H1 (cell line): ENCODE measurements around the gene APOOL. TPM values are rescaled to one million over a fixed set of nuclear protein-coding genes. Genes with fewer than 3 reads are reported as not detected.
A peak's percentile ranks its signal among the peaks of the same experiment; 100 is the strongest.

Experiments
- CTCF ChIA-PET: fragments of 300-600 bp; sonication (Branson Sonifier 250); formaldehyde crosslinking; loops from one replicate; lab custom pipeline; 2021; ENCODE audit not compliant: partially characterized antibody; lab: Charles Lee
- POLR2A ChIA-PET: fragments of 300-600 bp; sonication (Branson Sonifier 250); formaldehyde crosslinking; loops from one replicate; lab custom pipeline; 2021; ENCODE audit warnings: inconsistent platforms; ENCODE audit not compliant: partially characterized antibody; lab: Charles Lee
- DNase-seq, 2 experiments: peaks; one replicate each; pipeline versions ENCODE4 v3.0.0 to v3.0.0-alpha.2; 2010 to 2022; ENCODE audit warnings: low spot score in 2 of 2, low read depth in 1 of 2, mixed read lengths in 1 of 2
- FAIRE-seq: peaks from 2 replicates; lab custom pipeline; 2011; peaks lifted over from hg19 to GRCh38; lab: Jason Lieb, UNC
- H2AFZ ChIP-seq: 2 replicates; pipeline ENCODE4 v1.8.1; 2012; ENCODE audit warnings: low read length, inconsistent platforms
- H2AK5ac ChIP-seq: 2 replicates; pipeline ENCODE4 v1.6.1; 2013; ENCODE audit warnings: low read depth, low read length
- H2BK120ac ChIP-seq: replicated peaks from 2 replicates; pipeline ENCODE3; 2013; ENCODE audit warnings: low read depth, low read length, inconsistent platforms
- H2BK12ac ChIP-seq: 2 replicates; pipeline ENCODE4 v1.6.1; 2013; ENCODE audit warnings: low read depth, low read length
- H2BK15ac ChIP-seq: 2 replicates; pipeline ENCODE4 v1.6.1; 2013; ENCODE audit warnings: low read length
- H2BK20ac ChIP-seq: 2 replicates; pipeline ENCODE4 v1.6.1; 2013; ENCODE audit warnings: low read length
- H2BK5ac ChIP-seq: 2 replicates; pipeline ENCODE4 v1.6.1; 2013; ENCODE audit warnings: low read depth, low read length
- H3K14ac ChIP-seq: 2 replicates; pipeline ENCODE4 v1.6.1; 2013; ENCODE audit warnings: inconsistent platforms; ENCODE audit not compliant: insufficient read length
- H3K18ac ChIP-seq: 2 replicates; pipeline ENCODE4 v1.6.1; 2013; ENCODE audit warnings: low read length; ENCODE audit errors: extremely low read depth
- H3K23ac ChIP-seq: 2 replicates; pipeline ENCODE4 v1.6.1; 2013; ENCODE audit warnings: inconsistent platforms; ENCODE audit not compliant: insufficient read length
- H3K23me2 ChIP-seq: 2 replicates; pipeline ENCODE4 v1.6.1; 2013; ENCODE audit warnings: low read depth, low read length
- H3K27ac ChIP-seq: 2 replicates; pipeline ENCODE4 v1.6.1; 2011; ENCODE audit warnings: low read depth, low read length, inconsistent platforms
- H3K27me3 ChIP-seq, 4 experiments: replicated peaks in 1 of 4; 1 replicate in 1 of 4; 2 replicates in 3 of 4; pipeline versions ENCODE4 v1.6.1 to v1.8.1; 2011 to 2013; ENCODE audit warnings: low read length in 3 of 4, mild to moderate bottlenecking in 3 of 4, inconsistent platforms in 2 of 4, mixed read lengths in 2 of 4, moderate library complexity in 1 of 4; ENCODE audit not compliant: control insufficient read depth in 3 of 4, insufficient read depth in 3 of 4; ENCODE audit errors: extremely low read depth in 1 of 4
- H3K36me3 ChIP-seq, 4 experiments: 2 replicates each; pipeline versions ENCODE4 v1.6.1 to v1.8.1; 2011 to 2013; ENCODE audit warnings: mild to moderate bottlenecking in 4 of 4, low read length in 3 of 4, moderate library complexity in 2 of 4, control low read depth in 1 of 4, inconsistent platforms in 1 of 4; ENCODE audit not compliant: insufficient read depth in 4 of 4, control insufficient read depth in 2 of 4
- H3K4ac ChIP-seq: replicated peaks from 2 replicates; pipeline ENCODE3; 2013; ENCODE audit warnings: low read length, low read depth, mixed read lengths, inconsistent platforms; ENCODE audit not compliant: insufficient read length
- H3K4me1 ChIP-seq, 4 experiments: replicated peaks in 1 of 4; 1 replicate in 1 of 4; 2 replicates in 3 of 4; pipeline versions ENCODE4 v1.6.1 to v1.8.1; 2011 to 2013; ENCODE audit warnings: low read length in 3 of 4, inconsistent platforms in 2 of 4, mixed read lengths in 1 of 4; ENCODE audit not compliant: insufficient read depth in 4 of 4, control insufficient read depth in 3 of 4
- H3K4me2 ChIP-seq, 2 experiments: 2 replicates each; pipeline versions ENCODE4 v1.6.1 to v1.8.1; 2011 to 2013; ENCODE audit warnings: low read depth in 2 of 2, low read length in 2 of 2, control low read depth in 1 of 2, inconsistent platforms in 1 of 2, mild to moderate bottlenecking in 1 of 2; ENCODE audit not compliant: insufficient read depth in 1 of 2
- H3K4me3 ChIP-seq, 4 experiments: fragments of 200-600, 300-600 bp in 1 of 4; sonication (generic), shearing (Covaris generic), sonication (Bioruptor Twin) in 1 of 4; 2 replicates each; pipeline versions ENCODE4 v1.5.1 to v1.8.1; 2011 to 2016; ENCODE audit warnings: low read length in 4 of 4, low read depth in 3 of 4, control low read depth in 2 of 4, inconsistent platforms in 2 of 4, mild to moderate bottlenecking in 2 of 4, mixed read lengths in 1 of 4, moderate library complexity in 1 of 4; ENCODE audit not compliant: insufficient read depth in 2 of 4; ENCODE audit errors: extremely low read depth in 1 of 4
- H3K56ac ChIP-seq: replicated peaks from 2 replicates; pipeline ENCODE3; 2013; ENCODE audit warnings: low read depth, mild to moderate bottlenecking, mixed read lengths, low read length, inconsistent platforms; ENCODE audit not compliant: insufficient read length
- H3K79me1 ChIP-seq: 2 replicates; pipeline ENCODE4 v1.6.1; 2013; ENCODE audit warnings: low read depth, low read length, control low read depth
- H3K79me2 ChIP-seq, 2 experiments: 2 replicates each; pipeline versions ENCODE4 v1.6.1 to v1.8.1; 2012 to 2013; ENCODE audit warnings: low read length in 2 of 2, mild to moderate bottlenecking in 2 of 2, inconsistent platforms in 1 of 2; ENCODE audit not compliant: insufficient read depth in 2 of 2, control insufficient read depth in 1 of 2
- H3K9ac ChIP-seq, 4 experiments: replicated peaks in 1 of 4; 1 replicate in 1 of 4; 2 replicates in 3 of 4; pipeline versions ENCODE4 v1.6.1 to v1.8.1; 2011 to 2013; ENCODE audit warnings: low read depth in 3 of 4, low read length in 3 of 4, control low read depth in 2 of 4, mild to moderate bottlenecking in 2 of 4, moderate library complexity in 2 of 4, inconsistent platforms in 1 of 4; ENCODE audit errors: extremely low read depth in 1 of 4
- H3K9me3 ChIP-seq, 2 experiments: 2 replicates each; pipeline versions ENCODE4 v1.6.1 to v1.8.1; 2012 to 2013; ENCODE audit warnings: mild to moderate bottlenecking in 2 of 2, moderate library complexity in 2 of 2, control low read depth in 1 of 2, inconsistent platforms in 1 of 2, low read depth in 1 of 2, low read length in 1 of 2, mixed read lengths in 1 of 2; ENCODE audit not compliant: insufficient read depth in 2 of 2
- H4K20me1 ChIP-seq, 2 experiments: replicated peaks in 1 of 2; 2 replicates each; pipeline versions ENCODE3 to v1.8.1; 2011 to 2013; ENCODE audit warnings: inconsistent platforms in 2 of 2, low read length in 2 of 2, mild to moderate bottlenecking in 1 of 2; ENCODE audit not compliant: insufficient read depth in 2 of 2, control insufficient read depth in 1 of 2
- H4K5ac ChIP-seq: 2 replicates; pipeline ENCODE4 v1.6.1; 2013; ENCODE audit warnings: low read length, low read depth, mixed read lengths, inconsistent platforms; ENCODE audit not compliant: insufficient read length
- H4K8ac ChIP-seq: 2 replicates; pipeline ENCODE4 v1.8.0; 2013; ENCODE audit warnings: mild to moderate bottlenecking, moderate library complexity, low read length, inconsistent platforms; ENCODE audit not compliant: insufficient read depth; ENCODE audit errors: extremely low read depth
- H4K91ac ChIP-seq: replicated peaks from 2 replicates; pipeline ENCODE3; 2013; ENCODE audit warnings: low read length, mixed read lengths, inconsistent platforms; ENCODE audit not compliant: insufficient read length
- ASH2L ChIP-seq: fragments of 200-600, 300-600 bp; sonication (generic); IDR thresholded peaks from one replicate; pipeline ENCODE4 v1.7.1; 2017; ENCODE audit warnings: low read length
- BACH1 ChIP-seq: IDR thresholded peaks from 2 replicates; pipeline ENCODE4 v1.6.1; 2012; ENCODE audit warnings: low read length, improper control_type of control experiment
- EZH2 ChIP-seq: fragments of 200-600 bp; sonication (generic); IDR thresholded peaks from 2 replicates; pipeline ENCODE4 v1.7.1; 2012; ENCODE audit warnings: low read depth, mild to moderate bottlenecking, moderate library complexity, low read length, inconsistent platforms; ENCODE audit not compliant: severe bottlenecking
- FOSL1 ChIP-seq: IDR thresholded peaks from 2 replicates; pipeline ENCODE4 v1.6.1; 2011; ENCODE audit warnings: mild to moderate bottlenecking, low read depth, low read length, moderate library complexity; ENCODE audit not compliant: insufficient read depth
- KDM5A ChIP-seq: fragments of 200-600 bp; IDR thresholded peaks from 2 replicates; pipeline ENCODE4 v1.7.1; 2012; ENCODE audit warnings: mild to moderate bottlenecking, low read length, inconsistent platforms, mixed read lengths
- POLR2A ChIP-seq, 2 experiments: IDR thresholded peaks; 1 replicate in 1 of 2; 2 replicates in 1 of 2; pipeline ENCODE4 v1.6.1; 2011; ENCODE audit warnings: low read depth in 2 of 2, low read length in 2 of 2, mild to moderate bottlenecking in 2 of 2; ENCODE audit errors: control extremely low read depth in 1 of 2
- SIN3A ChIP-seq, 2 experiments: IDR thresholded peaks in 1 of 2; conservative IDR thresholded peaks in 1 of 2; 2 replicates each; pipeline ENCODE4 v1.6.1; 2011 to 2012; ENCODE audit warnings: low read length in 2 of 2, improper control_type of control experiment in 1 of 2, low read depth in 1 of 2, mild to moderate bottlenecking in 1 of 2
- TAF1 ChIP-seq: IDR thresholded peaks from 2 replicates; pipeline ENCODE4 v1.6.1; 2011; ENCODE audit warnings: mild to moderate bottlenecking, low read depth, low read length
- TBP ChIP-seq: IDR thresholded peaks from 2 replicates; pipeline ENCODE4 v1.6.1; 2011; ENCODE audit warnings: low read depth, low read length, improper control_type of control experiment
- YY1 ChIP-seq: IDR thresholded peaks from 2 replicates; pipeline ENCODE4 v1.6.1; 2011; ENCODE audit warnings: low read depth, mild to moderate bottlenecking, low read length
- WGBS, 2 experiments: shearing (Covaris generic) in 1 of 2; methylation state at CpG; one replicate each; pipeline versions ENCODE4 v1.1.6 to v1.1.7; 2013 to 2015; ENCODE audit warnings: low lambda C conversion rate in 2 of 2, mixed read lengths in 2 of 2, inconsistent platforms in 1 of 2, low coverage in 1 of 2, missing lambda C conversion rate in 1 of 2; ENCODE audit not compliant: insufficient replicate concordance in 2 of 2, insufficient coverage in 1 of 2, insufficient read length in 1 of 2; ENCODE audit errors: extremely low coverage in 1 of 2, missing lambda C conversion rate in 1 of 2; 5-methylcytosine and 5-hydroxymethylcytosine counted together
- long read RNA-seq, 2 experiments: library from RNA in 1 of 2; library from capped mRNA in 1 of 2; stranded (forward); transcript quantifications; one replicate each; pipeline ENCODE4 v2.0.0, GENCODE V29; 2021; ENCODE audit warnings: inconsistent platforms in 1 of 2
- polyA minus RNA-seq, 3 experiments: library from RNA; depleted of rRNA, polyadenylated mRNA; stranded (reverse); fragments of >200 nt; gene quantifications; 1 replicate in 2 of 3; 2 replicates in 1 of 3; pipeline ENCODE4 v1.2.3, GENCODE V29; 2011
- polyA plus RNA-seq, 7 experiments: library from polyadenylated mRNA; depleted of rRNA in 3 of 7; stranded (reverse) in 5 of 7; unstranded in 2 of 7; fragments of >200 nt in 5 of 7; fragments of 200-250 nt in 2 of 7; gene quantifications; 1 replicate in 5 of 7; 2 replicates in 1 of 7; 4 replicates in 1 of 7; pipeline versions ENCODE4 v1.2.1 to v1.2.3, GENCODE V29; 2011 to 2013; ENCODE audit warnings: missing spikeins in 2 of 7, mixed read lengths in 2 of 7
- total RNA-seq: library from RNA; stranded (reverse); fragmentation: NEBNext Ultra II Directional; extraction: Animal tissue kit (Norgen Biotek cat#: 25700); gene quantifications from 2 replicates; pipeline ENCODE4 v1.2.1, GENCODE V29; 2021
- TF ChIP-seq, protein P1 (sequence below): IDR thresholded peaks from 2 replicates; pipeline ENCODE4 v1.6.1; 2012; ENCODE audit warnings: inconsistent platforms

The APOOL gene
- total RNA-seq (8.1 and 8.3 TPM in 2 replicates), polyA plus RNA-seq (2011; rRNA removed) (1.9 and 2.4 TPM in 2 replicates), polyA minus RNA-seq (2011; rRNA and poly(A)+ RNA removed) (3.3 and 5.5 TPM in 2 replicates)
- 2.6 TPM for polyA plus RNA-seq (2011; cell fraction: cytosol; rRNA removed)
- 1.9 TPM for polyA plus RNA-seq (2011; cell fraction: nucleus; rRNA removed)
- polyA plus RNA-seq (2012, experiment 1 of 2) = 2.6 to 5.5 TPM (median 3.8 TPM) in 4 replicates
- 0.59 TPM for polyA plus RNA-seq (2012, experiment 2 of 2)
- 4.7 TPM for polyA plus RNA-seq (2013, experiment 1 of 2)
- polyA plus RNA-seq (2013, experiment 2 of 2) = 4.1 TPM
- 2.7 TPM for polyA minus RNA-seq (2011; cell fraction: cytosol; rRNA and poly(A)+ RNA removed)
- 5.0 TPM for polyA minus RNA-seq (2011; cell fraction: nucleus; rRNA and poly(A)+ RNA removed)
- long read RNA-seq, experiment 1, partial matches to known transcripts = 1 of 2 reads
- long read RNA-seq, experiment 1, other reads (novel, unspliced or antisense) = 1 of 2 reads
- long read RNA-seq, experiment 2, partial matches to known transcripts = 0 of 2 reads
- long read RNA-seq, experiment 2, other reads (novel, unspliced or antisense) = 2 of 2 reads

DNA sequence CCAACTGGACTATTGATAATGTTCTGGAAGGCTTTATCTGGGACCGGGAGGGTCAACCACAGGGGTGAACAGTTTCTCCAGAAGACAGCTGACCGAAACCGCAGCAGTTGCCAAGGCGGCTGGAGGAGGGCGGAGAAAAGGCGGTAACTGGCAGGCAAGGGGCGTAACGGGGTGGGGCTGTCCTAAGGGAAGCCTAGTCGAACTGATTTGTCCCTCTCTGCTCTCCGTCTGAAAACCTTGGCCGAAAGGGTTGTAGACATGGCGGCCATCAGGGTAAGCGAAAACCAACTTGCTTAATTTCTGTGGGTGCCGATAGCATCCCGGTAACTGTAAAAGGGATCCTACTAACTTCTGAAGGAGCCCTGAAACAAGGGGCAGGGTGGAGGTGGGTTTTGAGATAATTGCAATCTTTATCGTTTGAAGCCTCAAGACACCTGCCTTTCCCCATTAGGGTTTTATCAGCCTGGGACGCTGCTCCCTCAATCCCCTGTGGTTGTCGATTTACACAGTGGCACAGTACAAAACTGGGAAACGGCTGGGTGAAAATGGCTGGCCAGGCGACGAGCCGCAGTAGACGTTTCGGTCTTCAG, at the start of gene APOOL:
Gene APOOL (plus strand): TSS at position 223 of the 590 bp plus-strand sequence. CDS start 36 bp downstream, at position 259.
- no peaks in the 10 kb centered on the region for H3K9me3 ChIP-seq
- peak within 1 kb of the TSS; percentile 74 to 93 (median 84) for H3K4me3 ChIP-seq
- H3K79me2 ChIP-seq = peaks cover 0 to 19% of the 10 kb centered on the region in 2 experiments; a peak in 2 of 4 replicates
- H3K56ac ChIP-seq = no peak within 1 kb of the TSS
- no peak within 1 kb of the TSS for H4K5ac ChIP-seq
- H3K4me2 ChIP-seq = peak within 1 kb of the TSS; percentile 58 to 61
- H3K23me2 ChIP-seq = 0 out of 2 replicates have a peak, but pooled peaks cover 1% of the 10 kb centered on the region
- H3K4me1 ChIP-seq = no peaks in the 10 kb centered on the region
- H2AFZ ChIP-seq = peak within 1 kb of the TSS; percentile 99
- peak within 1 kb of the TSS; percentile 77 for H3K27ac ChIP-seq
- no peak within 1 kb of the TSS for H2BK20ac ChIP-seq
- POLR2A ChIA-PET = interaction anchor here (0.8 kb wide), 1 partner anchor 46 kb away, joined by 3 read pairs; no protein-coding TSS in a partner anchor
- H3K18ac ChIP-seq = no peak within 1 kb of the TSS
- H4K20me1 ChIP-seq = no peaks in the 10 kb centered on the region
- no peaks in the 10 kb centered on the region for H3K27me3 ChIP-seq
- no peak within 1 kb of the TSS for H4K91ac ChIP-seq
- no peaks in the 10 kb centered on the region for H3K36me3 ChIP-seq
- H3K23ac ChIP-seq = no peak within 1 kb of the TSS
- H3K79me1 ChIP-seq = no peaks in the 10 kb centered on the region
- peak; percentile 86 for FAIRE-seq
- H3K9ac ChIP-seq = peak within 1 kb of the TSS; percentile 71 to 94 (median 80)
- H3K4ac ChIP-seq = no peak within 1 kb of the TSS
- H2BK12ac ChIP-seq = no peak within 1 kb of the TSS
- no peak within 1 kb of the TSS for H3K14ac ChIP-seq
- CTCF ChIA-PET = no interaction called here
- peak; percentile 36 to 68 for DNase-seq
- H2BK15ac ChIP-seq = no peak within 1 kb of the TSS
- H2AK5ac ChIP-seq = no peak within 1 kb of the TSS; the same call in 1 of the 2 replicates
- H4K8ac ChIP-seq = peak within 1 kb of the TSS; percentile 89; the same call in 1 of the 2 replicates
- H2BK5ac ChIP-seq = peak within 1 kb of the TSS; percentile 60; the same call in 1 of the 2 replicates
- no peak within 1 kb of the TSS for H2BK120ac ChIP-seq
- WGBS, 2 experiments = 2% methylated on average over 17 of the region's 24 CpGs; no CpG with 5 or more reads in 1 of the 2 experiments
- TF ChIP-seq, protein P1, sequence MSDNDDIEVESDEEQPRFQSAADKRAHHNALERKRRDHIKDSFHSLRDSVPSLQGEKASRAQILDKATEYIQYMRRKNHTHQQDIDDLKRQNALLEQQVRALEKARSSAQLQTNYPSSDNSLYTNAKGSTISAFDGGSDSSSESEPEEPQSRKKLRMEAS = no peak
- TF ChIP-seq EZH2 = no peak
- TF ChIP-seq ASH2L = no peak
- TF ChIP-seq BACH1 = no peak
- TF ChIP-seq POLR2A (IDR thresholded peaks at IDR 0.05; ENCODE audit: control extremely low read depth in 1 of 2, low read depth in 2 of 2, low read length in 2 of 2) = peak; percentile 64 to 77
- TF ChIP-seq TBP = peak; percentile 62; the same call in 1 of the 2 replicates
- no peak for TF ChIP-seq FOSL1
- TF ChIP-seq YY1 = peak; percentile 91
- TF ChIP-seq TAF1 = peak; percentile 81
- TF ChIP-seq SIN3A (conservative IDR thresholded peaks at IDR 0.05 in 1 of 2, IDR thresholded peaks at IDR 0.05 in 1 of 2; ENCODE audit: low read depth in 1 of 2, low read length in 2 of 2) = no peak
- TF ChIP-seq KDM5A = no peak
